Erythroblast (primary cell): ENCODE results near the gene MCTP1.

ENCODE experiments used
- GATA1 ChIP-seq: IDR thresholded peaks from 2 replicates; pipeline ENCODE4 v1.6.1; 2011; ENCODE audit warnings: low read depth, mild to moderate bottlenecking, control low read depth, low read length, moderate library complexity
- POLR2A ChIP-seq: IDR thresholded peaks from 2 replicates; pipeline ENCODE4 v1.6.1; 2011; ENCODE audit warnings: mild to moderate bottlenecking, low read length

DNA sequence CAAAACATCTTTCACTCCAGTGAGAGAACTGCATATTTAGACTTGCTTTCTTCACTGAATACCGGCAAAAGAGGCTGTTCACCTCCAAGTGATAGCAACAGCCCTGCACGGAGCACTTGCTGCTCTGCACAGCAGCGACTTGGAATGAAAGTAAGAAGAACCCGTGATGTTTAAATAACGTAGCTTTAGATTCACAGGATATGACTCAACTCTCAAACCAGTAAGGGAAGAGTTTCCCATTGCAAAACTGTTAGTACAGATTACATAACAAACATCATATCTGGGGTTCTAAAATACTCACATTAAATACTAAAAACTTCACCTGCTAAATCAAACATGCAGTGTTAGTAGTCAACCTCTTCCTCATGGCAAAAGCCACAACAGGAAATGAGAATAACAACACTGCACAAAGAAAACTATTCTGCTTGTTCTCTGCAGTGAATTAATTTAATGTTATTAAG lies 203.4 kb downstream of the MCTP1 start:
- TF ChIP-seq POLR2A (peak; percentile 52), GATA1 (no peak)
